Coronary artery (tissue), 2 donors: Measurements from ENCODE around the gene ADCY2.

Source experiments
- DNase-seq: peaks from one replicate; pipeline ENCODE4 v3.0.0-alpha.2; 2017; ENCODE audit warnings: low spot score
- H3K27ac ChIP-seq, 2 donors: fragments of 200-600 bp; sonication (generic); one replicate each; pipeline ENCODE4 v1.5.1; 2016 to 2019
- H3K4me3 ChIP-seq: fragments of 200-600 bp; sonication (generic); 2 replicates; pipeline ENCODE4 v1.5.1; 2016; ENCODE audit warnings: mild to moderate bottlenecking, moderate library complexity
- CTCF ChIP-seq: fragments of 200-600 bp; sonication (generic); IDR thresholded peaks from one replicate; pipeline ENCODE4 v1.5.1; 2019; ENCODE audit warnings: antibody characterized with exemption

Gene ADCY2

DNA sequence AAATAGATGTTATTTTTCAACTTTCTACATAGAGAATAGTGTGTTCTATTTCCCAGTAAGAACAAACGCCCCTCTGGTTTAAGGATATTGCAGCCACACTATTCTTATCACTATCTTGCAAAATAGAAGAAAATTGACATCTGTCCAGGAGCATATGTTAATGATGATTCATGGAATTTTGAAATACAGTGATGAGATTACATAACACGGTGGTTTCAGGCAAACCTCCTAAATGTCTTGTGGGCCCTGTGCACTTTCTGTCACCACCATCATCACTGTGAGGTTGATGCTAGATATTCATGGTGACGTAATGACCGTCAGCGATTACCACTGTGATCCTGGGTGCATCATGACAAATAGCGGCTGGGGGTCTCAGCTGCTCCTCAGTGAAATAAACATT is 406.9 kb downstream of the ADCY2 start:
- no peak for DNase-seq
- Histone ChIP-seq H3K4me3 (no peak overlapping the region), H3K27ac (peak overlapping the region in 1 of 2 donors; percentile 5)
- TF ChIP-seq CTCF: no peak

DNA sequence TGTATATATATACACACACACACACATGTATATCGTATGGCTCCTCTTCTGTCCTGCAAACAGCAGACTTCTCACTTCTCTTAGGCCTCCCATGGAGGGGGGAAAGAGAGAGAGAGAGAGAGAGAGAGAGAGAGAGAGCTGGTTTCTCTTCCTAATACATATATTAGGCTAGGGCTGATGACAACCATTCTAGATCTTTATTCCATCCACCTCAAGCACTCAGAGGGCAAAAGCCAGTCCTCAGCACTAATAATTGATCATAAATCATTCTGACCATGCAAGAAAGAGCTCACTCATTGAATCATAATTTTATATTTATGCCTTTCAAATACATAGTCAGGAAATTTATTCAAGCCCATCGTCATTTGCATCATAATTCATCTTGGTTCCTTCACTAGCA is 408.0 kb downstream of the ADCY2 start:
- no peak overlapping the region for H3K4me3 ChIP-seq
- DNase-seq: no peak
- no peak for TF ChIP-seq CTCF
- H3K27ac ChIP-seq: no peak overlapping the region

GRCh38 chr5:7805379-7805778 is 409.4 kb downstream of the ADCY2 start:
- Histone ChIP-seq H3K4me3 (no peak overlapping the region), H3K27ac (no peak overlapping the region)
- TF ChIP-seq CTCF: no peak
- no peak for DNase-seq

- TF ChIP-seq CTCF: no peak
- no peak overlapping the region for H3K4me3 ChIP-seq
- no peak for DNase-seq
- H3K27ac ChIP-seq: no peak overlapping the region
Observed at GRCh38 chr5:7808998-7809397, 413.1 kb downstream of the ADCY2 start.

DNA sequence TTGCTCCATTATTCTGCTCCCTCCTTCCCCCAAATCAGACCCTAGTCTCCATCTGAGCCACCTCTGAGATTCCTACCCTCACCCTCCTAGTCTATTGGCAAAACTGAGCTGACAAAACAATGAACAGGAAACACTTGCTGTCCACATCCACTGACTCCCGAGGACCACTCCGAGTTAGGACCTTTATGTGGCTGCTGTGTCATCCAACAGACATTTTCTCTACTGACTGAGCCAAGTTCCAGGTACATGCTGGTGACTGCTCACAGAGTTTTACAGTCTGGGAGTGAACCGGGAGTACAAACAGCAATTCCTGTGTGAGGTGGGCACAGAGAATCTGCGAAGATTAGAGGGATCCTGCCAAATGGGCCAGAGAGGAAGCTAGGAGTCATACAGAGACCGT is 415.8 kb downstream of the ADCY2 start:
- DNase-seq: no peak
- Histone ChIP-seq H3K27ac (no peak overlapping the region), H3K4me3 (no peak overlapping the region)
- no peak for TF ChIP-seq CTCF

- TF ChIP-seq CTCF: no peak
- Histone ChIP-seq H3K4me3 (no peak overlapping the region), H3K27ac (no peak overlapping the region)
- DNase-seq: no peak
Observed at GRCh38 chr5:7813007-7813406, 417.1 kb downstream of the ADCY2 start.

DNA sequence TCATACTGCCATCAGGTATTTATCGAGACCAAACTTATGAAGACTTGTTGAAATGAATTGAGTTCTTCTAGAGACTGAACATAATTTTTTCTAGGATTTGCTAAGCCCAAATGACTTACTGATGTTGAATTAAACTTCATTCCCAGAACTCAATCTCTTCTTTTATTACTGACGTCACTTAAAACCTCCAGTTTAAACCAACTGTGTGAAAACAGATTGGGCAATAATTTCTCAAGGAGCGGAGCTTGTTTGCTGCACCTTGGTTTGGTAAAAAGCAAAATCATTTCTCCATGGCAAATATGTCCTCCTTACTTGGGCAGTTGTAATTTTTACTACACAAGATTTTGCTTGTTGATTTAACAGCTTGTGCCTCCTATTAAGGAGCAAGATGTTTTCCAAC is 417.6 kb downstream of the ADCY2 start:
- no peak for TF ChIP-seq CTCF
- Histone ChIP-seq H3K27ac (no peak overlapping the region), H3K4me3 (no peak overlapping the region)
- DNase-seq: no peak
